KOPT-K1 (cell line): ENCODE measurements around the gene AGAP1.
"Not testable (repeated sequence)": the region's sequence is repeated elsewhere in the genome, so short reads cannot be mapped to it uniquely, and the experiment has no call there.

Experiments used
- H3K27ac ChIP-seq: fragments of 200-600 bp; sonication (generic); 2 replicates; pipeline ENCODE4 v1.5.1; 2016; ENCODE audit warnings: antibody characterized with exemption, mild to moderate bottlenecking, low read depth, low read length; ENCODE audit not compliant: poor library complexity, severe bottlenecking
- H3K36me3 ChIP-seq: fragments of 200-600 bp; sonication (generic); 2 replicates; pipeline ENCODE4 v1.5.1; 2017; ENCODE audit warnings: antibody characterized with exemption, mild to moderate bottlenecking, low read length, moderate library complexity; ENCODE audit not compliant: insufficient read depth
- H3K9me3 ChIP-seq: fragments of 200-600 bp; sonication (generic); 2 replicates; pipeline ENCODE4 v1.5.1; 2017; ENCODE audit warnings: antibody characterized with exemption, low read length, mild to moderate bottlenecking; ENCODE audit not compliant: insufficient read depth, poor library complexity, severe bottlenecking

The AGAP1 gene

DNA sequence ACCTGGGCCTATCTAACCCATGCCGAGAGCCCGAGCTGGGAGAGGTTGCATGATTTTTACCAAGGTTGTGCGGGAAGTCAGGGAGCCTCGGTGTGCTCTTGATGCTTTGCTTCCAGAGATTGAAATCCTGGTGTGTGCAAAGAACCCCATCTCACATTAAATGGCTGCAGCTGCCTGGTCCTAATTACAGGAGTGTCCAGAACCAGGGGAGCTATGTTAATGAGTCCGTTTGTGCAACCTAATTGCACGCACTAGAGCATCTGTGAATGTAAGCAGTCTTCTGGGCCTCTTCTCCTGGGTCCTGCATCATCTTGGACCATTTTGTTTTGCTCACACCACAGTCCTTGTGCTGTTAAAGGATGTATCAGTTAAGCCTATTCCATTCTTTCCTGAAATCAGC, 263.8 kb downstream of the AGAP1 start:
- Histone ChIP-seq H3K36me3 (no peaks in the 10 kb centered on the region), H3K9me3 (no peaks in the 10 kb centered on the region), H3K27ac (no peak overlapping the region)

DNA sequence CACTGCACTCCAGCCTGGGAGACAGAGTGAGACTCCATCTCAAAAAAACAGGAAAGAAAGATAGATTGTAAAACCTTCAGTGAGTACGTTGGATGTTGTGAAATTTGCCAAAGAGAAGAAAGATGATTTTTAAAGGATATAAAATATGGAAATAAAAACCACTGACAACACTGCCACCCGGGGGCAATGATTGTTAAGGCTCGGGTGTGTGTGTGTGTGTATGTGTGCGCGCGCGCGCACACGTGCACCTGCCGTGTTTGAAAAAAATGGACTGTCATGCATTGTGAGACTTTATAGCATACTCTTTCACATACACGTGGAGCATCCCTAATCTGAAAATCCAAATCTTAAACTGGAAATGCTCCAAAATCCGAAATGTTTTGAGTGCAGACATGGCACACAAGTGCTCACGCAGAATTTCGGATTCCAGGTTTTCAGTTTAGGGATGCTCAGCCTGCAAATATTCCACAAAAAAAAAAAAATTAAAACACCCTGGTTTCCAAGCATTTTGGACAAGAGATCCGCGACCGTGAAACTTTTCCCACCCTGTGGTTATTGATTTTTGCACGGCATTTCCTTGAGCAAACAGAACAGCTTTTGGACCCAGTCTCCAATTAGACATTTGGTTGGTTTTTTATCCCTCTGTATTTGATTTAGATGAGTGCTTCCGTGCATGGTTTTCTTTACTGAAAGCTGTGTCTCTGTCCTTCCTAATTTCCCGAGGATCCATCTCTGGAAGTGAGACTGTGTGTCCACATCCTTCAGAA, 269.2 kb downstream of the AGAP1 start:
- Histone ChIP-seq H3K27ac (no peak overlapping the region), H3K9me3 (no peaks in the 10 kb centered on the region), H3K36me3 (no peaks in the 10 kb centered on the region)

DNA sequence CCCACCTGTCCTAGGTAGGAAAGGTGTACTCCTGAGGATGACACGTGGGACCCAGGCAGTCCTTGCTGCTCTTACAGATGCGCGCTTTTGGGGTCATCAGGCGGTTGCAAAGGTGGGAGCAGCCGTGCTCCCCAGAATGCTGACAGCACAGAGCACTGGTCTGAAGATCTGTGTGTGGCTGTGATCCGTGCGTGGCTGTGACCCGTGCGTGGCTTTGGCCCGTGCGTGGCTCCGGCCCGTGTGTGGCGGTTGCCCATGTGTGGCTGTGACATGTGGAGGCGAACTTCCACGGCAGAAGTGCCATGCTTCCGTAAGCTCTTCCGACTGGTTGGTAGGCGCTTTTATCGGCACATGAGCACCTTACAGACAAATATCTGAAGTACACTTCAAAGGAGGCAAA, 270.0 kb downstream of the AGAP1 start:
- H3K9me3 ChIP-seq: no peaks in the 10 kb centered on the region

DNA sequence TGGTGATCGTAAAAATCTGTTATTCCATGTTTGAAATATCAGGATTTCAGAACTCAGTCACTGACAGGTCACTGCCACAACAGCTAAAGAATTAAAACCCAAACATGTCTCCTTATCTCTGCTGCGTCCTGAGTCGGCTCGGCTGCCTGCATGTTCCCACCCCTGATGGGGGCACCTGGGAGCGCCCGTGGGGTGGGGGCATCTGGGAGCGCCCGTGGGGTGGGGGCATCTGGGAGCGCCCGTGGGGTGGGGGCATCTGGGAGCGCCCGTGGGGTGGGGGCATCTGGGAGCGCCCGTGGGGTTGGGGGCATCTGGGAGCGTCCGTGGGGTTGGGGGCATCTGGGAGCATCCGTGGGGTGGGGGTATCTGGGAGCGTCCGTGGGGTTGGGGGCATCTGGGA, 270.6 kb downstream of the AGAP1 start:
- not testable (repeated sequence) for H3K9me3 ChIP-seq, H3K36me3 ChIP-seq, H3K27ac ChIP-seq

More for the DNA sequence above, 270.0 kb downstream of the AGAP1 start:
- no peak overlapping the region for H3K27ac ChIP-seq
- H3K36me3 ChIP-seq: no peaks in the 10 kb centered on the region

DNA sequence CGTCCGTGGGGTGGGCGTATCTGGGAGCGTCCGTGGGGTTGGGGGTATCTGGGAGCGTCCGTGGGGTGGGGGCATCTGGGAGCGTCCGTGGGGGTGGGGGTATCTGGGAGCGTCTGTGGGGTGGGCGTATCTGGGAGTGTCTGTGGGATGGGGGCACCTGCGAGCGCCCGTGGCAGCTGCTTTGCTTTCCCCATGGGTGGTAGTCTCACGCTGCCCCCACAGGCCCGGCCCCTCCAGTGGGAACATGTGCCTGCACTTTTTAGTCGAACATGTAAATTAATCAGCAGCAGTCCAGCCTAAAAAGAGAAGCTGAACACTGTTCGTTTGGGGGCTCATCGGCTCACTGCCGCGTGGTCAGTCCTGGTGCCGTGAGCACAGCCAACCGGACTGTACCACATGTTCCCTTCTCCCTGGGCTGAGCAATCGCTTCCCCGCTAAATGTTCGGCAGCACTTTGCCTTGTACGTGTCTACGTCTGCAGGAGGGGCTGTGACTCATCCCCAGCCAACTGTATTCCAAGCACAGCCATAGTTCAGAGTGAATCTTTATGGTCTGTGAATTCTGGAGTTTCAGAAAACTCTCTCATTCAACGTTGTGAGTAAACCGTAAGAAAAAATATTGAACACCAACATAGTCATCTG, 271.5 kb downstream of the AGAP1 start:
- no peak overlapping the region for H3K27ac ChIP-seq
- no peaks in the 10 kb centered on the region for H3K36me3 ChIP-seq
- H3K9me3 ChIP-seq: no peaks in the 10 kb centered on the region

DNA sequence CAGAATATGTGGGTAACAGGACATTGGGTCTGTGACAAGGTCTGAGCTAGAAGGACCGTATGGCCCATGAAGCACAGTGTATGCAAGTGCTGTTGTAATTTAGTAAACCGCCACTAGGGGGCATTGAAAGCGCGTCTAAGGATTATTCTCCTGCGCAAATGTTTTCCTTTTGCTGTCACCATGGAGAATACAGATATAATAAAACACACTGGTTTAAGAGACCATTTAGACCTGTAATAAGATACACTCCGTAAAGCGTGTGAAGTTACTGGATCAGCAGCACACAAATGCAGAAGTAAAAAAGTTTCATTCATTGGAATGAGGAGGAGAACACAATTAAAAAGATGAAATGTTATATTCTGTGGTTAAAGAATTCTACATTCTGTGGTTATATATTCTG, 272.4 kb downstream of the AGAP1 start:
- Histone ChIP-seq H3K36me3 (no peaks in the 10 kb centered on the region), H3K27ac (no peak overlapping the region), H3K9me3 (no peaks in the 10 kb centered on the region)

DNA sequence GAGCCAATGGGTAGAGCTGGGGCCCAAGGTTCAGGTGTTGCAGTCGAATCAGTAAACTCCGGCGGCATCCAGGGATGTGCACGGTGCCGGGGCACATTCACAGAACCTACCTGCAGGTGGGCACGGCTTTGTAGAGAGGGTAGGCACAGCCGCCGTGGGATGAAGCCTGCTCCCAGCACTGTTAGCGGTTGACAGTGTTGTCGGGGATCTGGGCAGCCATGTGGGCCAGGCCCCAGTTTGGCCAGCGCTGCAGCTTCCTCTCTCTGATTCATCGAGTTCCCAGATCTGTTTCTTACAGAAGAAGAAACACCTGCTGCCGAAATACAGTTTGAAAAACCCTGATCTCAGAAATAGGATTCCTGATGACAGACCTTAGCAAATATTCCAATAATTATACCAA, 274.8 kb downstream of the AGAP1 start:
- Histone ChIP-seq H3K9me3 (no peaks in the 10 kb centered on the region), H3K27ac (no peak overlapping the region), H3K36me3 (no peaks in the 10 kb centered on the region)

DNA sequence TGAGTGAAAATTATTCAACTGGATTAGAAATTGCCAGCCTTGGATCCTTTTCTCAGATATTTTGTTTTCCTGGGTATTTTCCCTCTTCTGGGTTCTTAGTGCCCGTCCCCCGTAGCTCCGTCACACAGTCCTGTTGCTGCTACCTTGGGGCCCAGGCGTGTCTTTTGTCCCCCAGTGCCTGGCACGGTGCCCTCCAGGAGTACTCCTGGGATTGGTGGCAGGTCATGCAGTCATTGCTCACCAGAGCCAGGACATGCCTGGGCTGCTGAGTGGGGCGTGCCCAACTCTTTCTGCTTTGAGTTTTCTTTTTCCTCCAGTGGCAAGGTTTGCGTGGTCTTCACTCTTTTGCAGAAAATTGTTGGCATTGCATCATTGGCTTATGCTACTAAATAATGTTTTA, 275.2 kb downstream of the AGAP1 start:
- H3K9me3 ChIP-seq: no peaks in the 10 kb centered on the region
- no peak overlapping the region for H3K27ac ChIP-seq
- no peaks in the 10 kb centered on the region for H3K36me3 ChIP-seq

DNA sequence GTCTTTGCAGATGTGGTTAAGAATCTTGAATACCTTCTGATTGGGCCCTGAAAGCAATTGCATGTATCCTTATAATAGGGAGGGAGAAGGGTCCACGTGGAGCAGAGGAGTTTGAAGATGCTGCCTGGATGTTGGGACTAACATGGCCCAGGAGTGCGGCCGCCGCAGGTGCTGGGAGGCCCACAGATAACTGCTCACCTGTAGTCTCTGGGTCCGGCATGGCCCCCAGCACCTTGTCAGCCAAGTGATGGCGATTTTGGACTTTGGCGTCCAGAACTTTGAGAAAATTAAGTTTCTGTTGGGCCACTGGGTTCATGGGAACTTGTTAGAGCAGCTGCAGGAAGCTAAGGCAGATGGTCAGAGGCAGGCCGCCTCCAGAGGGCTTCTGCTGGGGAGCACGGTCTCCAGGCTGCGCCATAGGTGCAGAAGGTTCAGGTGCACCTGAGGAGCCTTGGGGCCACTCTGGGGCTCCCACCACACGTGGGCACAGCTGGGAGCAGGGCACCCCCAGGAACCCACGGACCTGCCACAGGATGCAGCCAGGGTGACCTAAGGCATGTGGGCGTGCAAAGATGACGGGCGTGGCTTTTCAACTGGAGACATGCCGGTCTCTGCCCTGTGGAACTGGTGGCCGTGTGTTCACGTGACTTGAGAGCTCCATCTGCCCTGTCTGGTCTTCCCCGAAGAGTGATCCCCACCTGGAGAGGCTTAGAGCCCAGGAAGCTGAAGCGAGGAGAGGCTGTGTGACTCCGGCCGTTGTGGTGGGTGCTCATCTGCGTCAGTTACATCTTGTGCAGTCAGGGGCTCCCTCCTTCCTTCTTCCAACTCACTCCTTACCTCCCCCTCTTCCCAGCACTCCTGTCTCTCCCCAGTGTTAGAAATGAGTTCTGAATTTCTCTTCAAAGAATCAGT, 277.3 kb downstream of the AGAP1 start:
- no peaks in the 10 kb centered on the region for H3K36me3 ChIP-seq
- H3K27ac ChIP-seq: no peak overlapping the region
- H3K9me3 ChIP-seq: no peaks in the 10 kb centered on the region

DNA sequence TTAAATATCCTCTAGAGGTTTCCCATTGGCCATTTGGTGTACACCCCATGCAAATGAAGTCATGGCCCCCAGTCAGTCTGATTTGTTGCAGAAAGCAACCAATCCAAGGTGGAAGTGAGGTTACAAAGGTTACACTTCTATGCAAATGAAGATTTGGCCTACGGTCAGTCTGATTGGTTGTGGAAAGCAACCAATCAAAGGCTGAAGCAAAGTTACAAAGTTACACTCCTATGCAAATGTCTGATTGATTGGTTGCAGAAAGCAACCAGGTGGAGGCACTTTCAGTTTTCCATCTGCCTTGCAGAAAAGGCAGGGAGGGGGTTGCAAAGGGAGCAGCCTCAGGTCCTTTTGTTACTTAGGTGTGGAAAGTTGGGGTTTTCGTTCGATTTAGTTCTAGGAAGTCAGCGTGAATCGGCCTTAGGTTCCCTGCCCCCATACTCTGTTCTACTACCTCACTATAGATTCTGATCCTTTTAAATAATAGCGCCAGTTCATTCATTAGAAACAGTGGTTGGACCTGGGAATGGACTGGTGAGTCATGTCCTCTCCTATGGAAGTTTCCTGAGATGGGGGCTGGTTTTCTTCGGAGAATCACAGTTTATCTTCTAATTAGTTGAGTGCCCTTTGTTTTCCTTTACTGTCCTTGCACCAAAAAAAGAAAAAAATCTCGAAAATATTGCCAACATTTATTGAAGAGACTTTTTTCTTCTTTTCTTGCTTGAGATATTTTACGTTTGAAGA, 279.5 kb downstream of the AGAP1 start:
- Histone ChIP-seq H3K36me3 (no peaks in the 10 kb centered on the region), H3K27ac (no peak overlapping the region), H3K9me3 (no peaks in the 10 kb centered on the region)

DNA sequence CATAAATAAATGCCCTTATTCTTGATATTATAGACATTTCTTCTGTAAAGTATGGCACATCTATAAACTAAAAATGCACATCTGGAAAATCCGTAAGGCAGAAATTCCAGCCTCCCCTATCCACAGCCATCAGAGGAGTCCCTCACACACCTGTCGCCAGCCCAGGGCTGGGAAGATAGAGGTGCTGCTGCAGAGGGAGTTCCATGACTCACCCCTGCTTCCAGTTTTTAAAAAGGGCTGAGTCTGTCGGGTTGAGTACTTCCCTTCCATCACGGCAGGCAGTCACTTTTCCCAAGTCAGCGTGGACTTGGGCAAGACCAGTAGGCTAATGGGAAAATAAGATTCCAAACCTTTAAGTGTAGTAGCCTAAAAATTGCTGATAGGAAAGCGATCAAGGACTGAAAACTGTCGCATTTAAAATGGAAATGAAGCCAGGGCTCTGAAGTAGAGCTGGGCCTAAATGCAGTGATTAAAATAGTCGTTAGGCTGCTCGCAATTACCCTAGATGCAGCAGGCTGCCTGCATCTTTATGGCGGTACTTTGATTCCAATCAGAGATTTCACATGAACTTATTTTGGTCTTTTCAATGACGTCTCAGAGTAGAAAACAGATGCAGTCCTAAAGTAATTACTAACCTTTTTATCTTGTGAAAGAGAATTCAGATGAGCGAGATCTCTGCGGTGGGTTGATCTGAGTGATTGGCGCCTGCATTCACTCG, 280.5 kb downstream of the AGAP1 start:
- H3K27ac ChIP-seq: no peak overlapping the region
- H3K9me3 ChIP-seq: no peaks in the 10 kb centered on the region
- H3K36me3 ChIP-seq: no peaks in the 10 kb centered on the region

DNA sequence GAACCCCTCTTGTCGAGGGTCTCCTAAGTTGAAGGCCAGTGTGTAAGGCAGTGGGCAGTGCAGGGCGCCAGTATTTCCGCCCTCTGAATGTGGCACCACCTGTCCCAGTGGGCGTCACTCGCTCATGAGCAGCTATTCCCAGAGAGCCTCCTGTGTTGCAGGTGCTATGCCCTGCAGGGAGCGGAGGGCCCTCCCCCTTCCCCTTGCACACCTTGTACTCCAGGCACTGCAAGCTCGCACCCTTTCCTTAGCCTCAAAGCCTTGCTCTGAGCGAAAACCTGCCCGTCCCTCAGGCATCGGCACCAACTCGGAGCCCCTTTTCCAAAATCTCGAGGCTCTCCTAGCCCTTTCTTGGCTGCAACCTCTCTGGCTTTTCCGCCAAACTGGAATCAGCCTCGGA, 282.7 kb downstream of the AGAP1 start:
- no peak overlapping the region for H3K27ac ChIP-seq
- no peaks in the 10 kb centered on the region for H3K9me3 ChIP-seq
- H3K36me3 ChIP-seq: no peaks in the 10 kb centered on the region

DNA sequence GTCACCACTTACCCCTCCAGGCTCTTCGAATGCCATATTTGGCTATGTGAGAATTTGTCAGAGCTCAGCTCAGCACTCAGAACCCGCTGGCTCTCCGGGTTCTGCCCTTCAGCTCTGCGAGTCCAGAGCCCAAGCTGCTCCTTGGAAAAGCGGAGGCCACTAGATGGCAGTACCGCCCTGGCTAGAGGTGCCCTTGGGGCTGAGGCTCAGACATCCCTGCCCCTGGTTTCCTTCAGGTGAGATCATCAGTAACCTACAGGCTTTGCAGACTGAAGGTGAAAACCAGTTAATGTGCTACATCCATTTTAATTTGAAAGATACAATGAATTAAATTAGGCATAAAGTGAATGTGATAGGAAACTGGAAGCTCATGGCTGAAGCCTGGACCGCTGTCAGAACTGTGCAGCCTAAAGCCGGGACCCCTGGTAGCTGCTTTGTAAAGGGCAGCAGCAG, 285.6 kb downstream of the AGAP1 start:
- H3K27ac ChIP-seq: no peak overlapping the region
- H3K36me3 ChIP-seq: no peaks in the 10 kb centered on the region
- H3K9me3 ChIP-seq: no peaks in the 10 kb centered on the region

DNA sequence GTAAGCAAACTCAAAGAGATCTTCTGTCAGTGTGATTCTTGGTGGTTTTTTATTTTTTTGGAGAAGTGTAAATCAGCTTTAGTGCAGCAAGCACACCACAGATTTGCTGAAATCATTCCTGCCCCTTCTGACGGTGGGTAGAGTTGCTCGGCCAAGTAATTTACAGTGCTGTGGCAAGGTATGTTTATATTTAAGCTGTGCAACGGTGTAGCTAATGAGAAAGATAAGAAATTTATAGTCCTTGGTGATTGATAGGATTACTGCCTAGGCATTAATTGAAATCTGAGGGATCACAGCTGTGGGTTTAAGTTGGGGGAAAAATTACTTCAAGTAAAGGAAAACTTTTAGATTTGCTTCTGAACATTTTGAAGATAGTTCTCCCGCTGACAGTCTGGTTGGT, 286.6 kb downstream of the AGAP1 start:
- H3K36me3 ChIP-seq: no peaks in the 10 kb centered on the region
- H3K9me3 ChIP-seq: no peaks in the 10 kb centered on the region
- H3K27ac ChIP-seq: no peak overlapping the region
